NCI-H146 (cell line): ENCODE measurements around the gene IFNAR1.
A peak's percentile ranks its signal among the peaks of the same experiment; 100 is the strongest.

ENCODE experiments used
- DNase-seq: peaks from one replicate; lab custom pipeline; 2025; lab: John Stamatoyannopoulos, UW

The IFNAR1 gene

DNA sequence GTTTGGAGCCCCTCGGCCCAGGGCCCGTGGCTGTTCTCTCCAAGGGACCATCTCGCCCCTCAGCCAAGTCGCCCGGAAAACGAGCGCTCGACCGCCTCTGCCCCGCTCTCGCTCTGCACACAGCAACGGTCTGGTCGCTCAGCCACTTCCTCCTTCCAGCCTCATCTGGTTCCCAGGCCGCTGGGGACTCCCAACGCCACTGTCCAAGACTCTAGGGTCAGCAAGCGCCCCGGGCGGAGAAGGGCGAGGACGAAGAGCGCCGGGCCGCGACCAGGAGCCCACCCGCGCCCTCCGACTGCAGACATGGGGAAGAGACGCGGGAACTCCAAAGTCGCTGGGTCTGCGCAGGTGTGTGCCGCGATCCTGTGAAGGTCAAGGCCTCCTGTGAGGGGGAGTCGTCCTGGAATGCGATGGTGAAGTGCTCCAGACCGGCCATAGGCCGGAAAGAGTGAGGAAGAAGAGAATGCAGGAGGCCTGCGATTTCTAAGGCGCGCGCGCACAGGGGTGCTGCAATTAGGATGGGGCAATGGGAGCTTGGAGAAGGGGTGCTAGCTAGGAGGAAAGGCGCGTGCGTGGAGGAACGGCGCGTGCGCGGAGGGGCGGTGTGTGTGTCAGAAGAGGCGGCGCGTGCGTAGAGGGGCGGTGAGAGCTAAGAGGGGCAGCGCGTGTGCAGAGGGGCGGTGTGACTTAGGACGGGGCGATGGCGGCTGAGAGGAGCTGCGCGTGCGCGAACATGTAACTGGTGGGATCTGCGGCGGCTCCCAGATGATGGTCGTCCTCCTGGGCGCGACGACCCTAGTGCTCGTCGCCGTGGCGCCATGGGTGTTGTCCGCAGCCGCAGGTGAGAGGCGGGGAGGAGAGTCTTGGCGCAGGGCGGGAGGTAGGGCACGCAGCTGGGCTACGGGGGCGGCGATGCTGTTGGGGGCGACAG lies at the start of gene IFNAR1:
TSS of gene IFNAR1 (plus strand) at position 680 of the 931 bp plus-strand sequence. CDS start at position 766, 86 bp downstream.
- DNase-seq = peak; percentile 95

GRCh38 chr21:33278721-33279120 lies 46.0 kb upstream of the IFNAR1 start:
- no peak for DNase-seq

DNA sequence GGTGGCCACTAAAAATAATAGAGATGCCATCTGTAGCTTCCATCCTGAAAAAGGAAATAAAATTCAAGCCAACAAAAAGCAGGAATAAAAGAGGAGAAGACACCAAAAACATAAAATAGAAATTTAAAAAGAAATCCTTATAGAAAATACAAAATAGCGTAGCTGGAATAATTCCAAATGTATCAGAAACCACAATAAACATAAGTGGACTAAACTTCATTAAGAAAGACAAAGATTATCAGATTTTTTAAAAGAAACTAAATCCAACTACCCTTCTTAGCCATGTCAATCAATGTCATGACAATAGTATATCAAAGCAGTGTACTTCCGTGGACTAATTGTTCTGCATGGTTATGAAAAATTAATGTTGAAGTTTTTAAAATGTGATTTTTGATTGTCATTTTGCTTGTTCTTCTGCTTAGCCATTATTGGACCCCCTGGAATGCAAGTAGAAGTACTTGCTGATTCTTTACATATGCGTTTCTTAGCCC lies 45.4 kb upstream of the IFNAR1 start:
- DNase-seq = no peak

GRCh38 chr21:33281096-33281652 lies 43.6 kb upstream of the IFNAR1 start:
- no peak for DNase-seq

DNA sequence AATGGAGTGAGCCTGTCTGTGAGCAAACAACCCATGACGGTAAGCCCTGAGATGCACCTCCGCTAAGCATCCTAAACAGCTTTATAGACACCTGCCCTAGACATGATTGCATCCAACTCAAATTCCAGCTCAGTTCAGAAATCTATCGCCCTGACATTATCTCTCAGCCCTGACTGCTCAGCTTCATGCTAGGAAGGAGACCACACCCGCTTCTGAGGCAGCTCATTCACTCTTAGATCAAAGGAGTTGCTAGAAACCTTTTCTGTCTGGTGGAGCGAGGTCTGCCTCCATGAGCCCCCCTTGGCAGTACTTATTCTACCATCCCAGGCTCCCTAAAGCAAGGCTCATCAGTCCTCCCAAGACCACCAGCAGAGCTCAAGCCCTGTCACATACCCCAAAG lies 41.6 kb upstream of the IFNAR1 start:
- no peak for DNase-seq

DNA sequence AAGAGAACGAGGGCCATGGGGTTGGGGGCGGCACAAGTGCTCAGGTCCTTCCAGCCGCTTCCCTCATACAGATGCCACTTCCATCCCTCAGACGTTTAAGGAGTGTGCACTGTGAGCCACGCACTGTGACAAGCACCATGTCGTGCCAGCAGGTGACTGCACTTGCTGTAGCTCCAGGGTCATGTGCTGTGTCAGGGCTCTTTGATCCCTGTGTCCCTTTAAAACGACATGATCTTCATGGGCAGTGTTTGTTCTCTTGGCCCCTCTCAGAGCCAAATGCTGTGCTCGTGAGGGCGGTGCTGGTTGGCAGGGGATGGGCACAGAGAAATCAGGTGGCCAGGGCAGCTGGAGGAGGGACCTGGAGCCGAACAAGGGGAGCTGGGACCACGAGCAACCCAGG lies 38.7 kb upstream of the IFNAR1 start:
- DNase-seq = no peak

- DNase-seq = no peak
Observed at GRCh38 chr21:33286600-33287456, 37.9 kb upstream of the IFNAR1 start.

GRCh38 chr21:33289199-33289819 lies 35.5 kb upstream of the IFNAR1 start:
- DNase-seq = no peak

- no peak for DNase-seq
Observed at GRCh38 chr21:33290441-33290840, 34.3 kb upstream of the IFNAR1 start.

DNA sequence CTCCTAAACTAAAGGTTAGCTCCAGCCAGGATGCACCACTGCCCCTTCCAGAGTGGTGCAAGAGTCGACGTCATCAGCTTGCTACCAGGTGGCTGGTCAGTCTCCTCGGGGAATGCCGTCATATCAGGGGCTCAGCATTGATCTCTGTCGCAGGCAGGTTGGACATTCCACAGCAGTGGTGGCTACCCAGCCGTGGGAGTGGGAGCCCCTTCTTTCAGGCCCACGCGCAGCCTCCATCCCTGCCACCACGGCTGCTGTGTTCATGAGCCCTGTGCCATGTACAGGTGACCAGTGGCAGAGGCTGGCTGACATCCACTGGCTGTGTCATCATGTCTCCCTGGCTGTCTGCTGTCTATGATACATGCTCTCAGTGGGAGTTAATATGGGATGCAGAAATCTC lies 33.1 kb upstream of the IFNAR1 start:
- DNase-seq = no peak

- DNase-seq = no peak
Observed at GRCh38 chr21:33292724-33293123, 32.0 kb upstream of the IFNAR1 start.

DNA sequence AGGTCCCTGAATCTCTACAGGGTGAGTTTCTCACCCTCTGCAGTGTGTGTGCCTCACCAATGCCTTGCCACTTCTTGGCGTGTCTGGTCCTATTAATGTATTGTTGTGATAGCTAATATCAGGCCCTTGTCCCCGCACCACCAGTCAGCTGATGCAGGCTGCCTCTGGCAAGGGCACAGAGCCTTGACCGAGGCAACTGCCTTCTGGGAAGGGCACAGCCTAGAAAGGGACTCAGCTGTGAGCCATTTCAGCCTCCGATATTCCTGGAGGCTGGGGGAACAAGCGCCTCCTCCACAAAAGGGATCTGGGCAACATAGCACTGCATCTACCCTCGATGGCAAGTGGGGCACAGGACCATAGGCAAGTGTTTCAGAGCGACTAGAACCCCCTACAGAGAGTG lies 31.6 kb upstream of the IFNAR1 start:
- no peak for DNase-seq

GRCh38 chr21:33293811-33294216 lies 31.0 kb upstream of the IFNAR1 start:
- no peak for DNase-seq

DNA sequence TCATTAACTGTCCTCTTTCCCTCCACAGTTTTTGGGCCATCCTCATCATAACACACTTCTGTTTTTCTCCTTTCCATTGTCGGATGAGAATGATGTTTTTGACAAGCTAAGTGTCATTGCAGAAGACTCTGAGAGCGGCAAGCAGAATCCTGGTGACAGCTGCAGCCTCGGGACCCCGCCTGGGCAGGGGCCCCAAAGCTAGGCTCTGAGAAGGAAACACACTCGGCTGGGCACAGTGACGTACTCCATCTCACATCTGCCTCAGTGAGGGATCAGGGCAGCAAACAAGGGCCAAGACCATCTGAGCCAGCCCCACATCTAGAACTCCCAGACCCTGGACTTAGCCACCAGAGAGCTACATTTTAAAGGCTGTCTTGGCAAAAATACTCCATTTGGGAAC lies 28.6 kb upstream of the IFNAR1 start:
- no peak for DNase-seq

GRCh38 chr21:33299181-33299752 lies 25.5 kb upstream of the IFNAR1 start:
- no peak for DNase-seq

DNA sequence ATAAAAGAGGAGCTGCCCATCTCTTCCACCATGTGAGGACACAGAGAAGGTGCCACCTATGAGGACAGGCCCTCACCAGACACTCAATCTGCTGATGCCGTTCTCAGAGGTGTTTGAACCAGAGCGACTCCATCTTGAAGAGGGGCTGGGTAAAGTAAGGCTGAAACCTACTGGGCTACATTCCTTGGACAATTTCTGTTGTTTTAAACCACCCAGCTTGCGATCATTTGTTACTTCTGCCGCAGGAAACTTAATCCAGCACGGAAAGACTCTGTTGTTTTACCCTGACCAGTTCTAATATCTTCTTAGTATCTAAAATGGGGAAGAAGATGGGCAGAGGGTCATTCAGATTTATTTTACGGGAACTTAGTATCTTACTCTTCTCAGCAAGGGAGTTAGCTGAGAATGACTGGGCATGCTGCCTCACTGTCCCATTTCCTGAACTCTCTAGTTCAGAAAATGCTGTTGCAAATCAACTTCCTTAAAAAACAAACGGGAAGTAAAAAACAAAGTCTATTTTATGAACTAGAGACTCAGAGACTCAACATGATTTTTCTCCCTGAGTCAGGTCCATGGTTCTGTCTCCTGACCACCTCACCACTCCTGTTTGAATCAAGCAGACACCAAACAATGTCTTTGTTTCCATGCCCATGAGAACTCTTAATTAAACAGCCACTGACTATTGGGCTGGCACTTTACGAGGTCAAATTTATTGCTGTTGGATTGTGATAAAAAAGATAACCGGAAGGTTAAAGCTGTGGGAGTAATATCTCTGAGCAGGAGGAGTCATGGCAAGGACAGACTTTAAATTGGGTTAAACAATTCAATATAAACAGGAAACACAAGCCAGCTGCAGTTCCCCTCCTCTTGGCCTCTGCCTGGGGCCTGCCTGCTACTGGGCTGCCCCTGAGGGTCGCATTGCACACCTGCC lies 23.8 kb upstream of the IFNAR1 start:
- no peak for DNase-seq

DNA sequence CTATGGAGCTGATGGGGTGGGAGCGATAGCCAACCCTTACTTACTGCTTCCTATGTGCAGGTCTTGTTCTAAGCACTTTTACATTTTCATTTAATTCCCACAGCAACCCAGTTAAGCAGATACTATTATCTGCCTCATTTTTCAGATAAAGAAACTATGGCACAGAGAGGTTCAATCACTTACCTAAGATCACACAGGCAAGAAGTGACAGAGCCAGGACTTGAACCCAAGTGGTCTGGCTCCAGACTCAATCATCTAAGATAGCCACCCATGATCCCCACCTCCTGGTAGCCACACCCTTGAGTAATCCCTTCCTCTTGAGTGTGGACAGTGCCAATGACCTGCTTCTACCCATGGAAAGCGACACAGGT lies 23.2 kb upstream of the IFNAR1 start:
- no peak for DNase-seq

DNA sequence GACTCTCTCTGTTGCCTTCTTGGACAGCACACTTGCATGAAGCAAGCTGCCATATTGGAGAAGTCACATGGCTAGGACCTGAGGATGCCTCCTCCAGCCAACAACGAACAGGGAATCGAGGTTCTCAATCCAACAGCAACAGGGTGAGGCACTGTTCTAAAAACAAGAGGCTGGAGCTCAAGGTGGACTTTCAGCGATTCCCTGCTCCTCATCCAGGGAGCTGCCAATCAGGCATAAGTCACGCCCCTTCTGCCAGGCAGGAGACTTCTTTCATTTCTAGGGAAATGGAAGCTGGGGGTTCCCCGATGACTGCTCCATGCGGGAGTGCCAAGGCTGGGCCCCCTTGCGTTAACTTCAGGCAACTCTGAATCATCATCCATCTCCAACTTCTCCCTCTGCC lies 22.7 kb upstream of the IFNAR1 start:
- no peak for DNase-seq

DNA sequence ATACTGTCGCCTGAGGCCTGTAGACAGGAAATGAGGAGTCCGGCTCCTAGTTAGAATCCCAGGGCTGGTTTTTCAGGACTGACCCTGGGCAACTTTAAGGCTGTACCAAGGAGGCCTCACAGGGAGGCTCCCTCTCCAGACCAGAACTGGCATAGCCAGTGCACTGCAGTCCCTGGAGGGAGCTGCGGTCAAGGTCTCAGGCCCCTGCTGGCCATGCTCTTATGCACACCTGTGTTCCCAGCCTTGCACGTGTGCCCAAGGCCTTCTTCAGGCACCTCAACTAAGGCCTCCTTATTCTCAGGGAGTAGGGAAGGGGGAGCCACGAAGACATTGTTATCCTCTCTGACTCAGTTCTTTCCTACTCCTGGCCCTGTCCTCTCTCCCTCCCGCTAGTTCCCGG lies 22.0 kb upstream of the IFNAR1 start:
- no peak for DNase-seq

- DNase-seq = no peak
Observed at GRCh38 chr21:33305344-33305671, 19.5 kb upstream of the IFNAR1 start.

DNA sequence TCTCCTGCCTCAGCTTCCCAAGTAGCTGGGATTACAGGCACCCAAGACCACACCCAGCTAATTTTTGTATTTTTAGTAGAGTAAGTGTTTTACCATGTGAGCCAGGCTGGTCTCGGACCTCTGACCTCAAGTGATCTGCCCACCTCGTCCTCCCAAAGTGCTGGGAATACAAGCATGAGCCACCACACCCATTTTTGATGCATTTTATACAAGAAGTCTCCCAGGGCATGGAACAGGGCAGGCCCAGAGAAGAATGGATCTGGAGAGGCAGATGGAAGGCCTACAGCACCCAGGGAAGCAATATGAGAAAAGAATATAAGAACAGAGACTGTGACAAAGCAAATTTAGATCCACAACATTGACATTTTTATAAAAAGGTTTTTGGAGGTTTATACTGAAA lies 18.8 kb upstream of the IFNAR1 start:
- no peak for DNase-seq
